Mesothelial cell of epicardium (in vitro differentiated cells): ENCODE data around the gene FFAR2. TPM values are rescaled to one million over a fixed set of nuclear protein-coding genes. Genes with fewer than 3 reads are reported as not detected.
"Not testable (repeated sequence)": the region's sequence is repeated elsewhere in the genome, so short reads cannot be mapped to it uniquely, and the experiment has no call there.

Experiments used
- DNase-seq, 2 experiments: peaks; one replicate each; pipeline ENCODE4 v3.0.0; 2021; ENCODE audit warnings: low spot score in 2 of 2; ENCODE audit not compliant: unreplicated experiment in 2 of 2
- H3K27ac Mint-ChIP-seq: 2 replicates; pipeline ENCODE4 v1.8.0; 2021; ENCODE audit warnings: mixed read lengths
- H3K27me3 Mint-ChIP-seq: 2 replicates; pipeline ENCODE4 v1.8.0; 2021; ENCODE audit warnings: low read depth, mixed read lengths
- H3K36me3 Mint-ChIP-seq: 2 replicates; pipeline ENCODE4 v1.8.0; 2021; ENCODE audit warnings: mixed read lengths
- H3K4me1 Mint-ChIP-seq: 2 replicates; pipeline ENCODE4 v1.8.0; 2021; ENCODE audit warnings: mixed read lengths
- H3K4me3 Mint-ChIP-seq: 2 replicates; pipeline ENCODE4 v1.8.0; 2021; ENCODE audit warnings: mild to moderate bottlenecking, moderate library complexity, mixed read lengths
- H3K9me3 Mint-ChIP-seq: 2 replicates; pipeline ENCODE4 v1.8.0; 2021; ENCODE audit warnings: mixed read lengths
- CTCF ChIP-seq: fragments of 200-600 bp; sonication (generic); IDR thresholded peaks from one replicate; pipeline ENCODE4 v1.5.0; 2021; ENCODE audit warnings: antibody characterized with exemption; ENCODE audit not compliant: unreplicated experiment
- total RNA-seq: library from RNA; stranded (reverse); gene quantifications from 3 replicates; pipeline ENCODE4 v1.2.1, GENCODE V29; 2021

FFAR2 gene
- total RNA-seq, 1 donor from 2014 or later, result not detected

DNA sequence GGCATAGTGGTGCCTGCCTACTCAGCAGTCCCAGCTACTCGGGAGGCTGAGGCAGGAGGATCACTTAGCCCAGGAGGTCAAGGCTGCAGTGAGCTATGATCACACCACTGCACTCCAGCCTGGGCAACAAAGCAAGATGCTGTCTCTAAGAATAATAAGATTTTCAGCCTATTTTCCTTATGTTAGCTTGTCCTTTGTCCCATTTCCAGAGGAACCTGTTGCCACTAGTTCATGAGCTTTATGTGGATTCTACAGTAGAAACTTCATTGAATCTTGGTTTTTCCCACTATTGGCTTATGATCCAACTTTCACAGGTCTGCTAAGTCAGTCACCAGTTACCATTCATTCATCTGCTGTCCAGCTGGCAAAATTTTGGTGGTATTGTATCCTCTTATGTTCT, 18.2 kb downstream of the FFAR2 start:
- no peak for DNase-seq
- Mint-ChIP-seq H3K4me1 (peaks cover 8% of the 10 kb centered on the region), H3K36me3 (no peaks in the 10 kb centered on the region), H3K27me3 (peaks cover 4% of the 10 kb centered on the region), H3K9me3 (no peaks in the 10 kb centered on the region), H3K27ac (no peak overlapping the region), H3K4me3 (no peak overlapping the region)
- no peak for TF ChIP-seq CTCF

DNA sequence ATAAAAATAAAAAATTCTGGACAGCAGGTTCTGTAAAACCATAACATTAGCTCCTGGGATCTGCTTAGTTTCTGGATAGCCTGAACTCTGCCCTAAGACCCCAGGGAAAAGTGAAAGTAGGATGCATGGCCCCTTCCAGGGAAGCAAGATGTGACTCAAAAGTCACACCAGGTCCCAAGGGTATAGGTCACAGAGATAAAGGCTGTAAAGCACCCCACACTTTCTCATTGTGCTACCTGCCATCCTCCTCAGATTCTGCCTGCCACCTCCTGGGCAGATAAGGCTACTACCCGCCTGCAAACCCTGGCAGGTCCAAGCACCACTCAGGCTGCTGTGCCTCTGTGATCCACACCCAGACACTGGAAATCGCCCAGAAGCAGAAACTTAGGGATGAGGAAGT, 20.6 kb downstream of the FFAR2 start:
- Mint-ChIP-seq H3K4me1 (no peaks in the 10 kb centered on the region), H3K9me3 (no peaks in the 10 kb centered on the region), H3K27ac (no peak overlapping the region), H3K4me3 (no peak overlapping the region), H3K27me3 (peaks cover 4% of the 10 kb centered on the region), H3K36me3 (no peaks in the 10 kb centered on the region)
- peak; percentile 33 for TF ChIP-seq CTCF
- peak in 1 of 2 experiments; percentile 45 for DNase-seq

GRCh38 chr19:35470128-35470527, 22.1 kb downstream of the FFAR2 start:
- H3K27ac Mint-ChIP-seq, result no peak overlapping the region
- no peaks in the 10 kb centered on the region for H3K36me3 Mint-ChIP-seq
- H3K4me3 Mint-ChIP-seq, result no peak overlapping the region
- no peak for TF ChIP-seq CTCF
- no peaks in the 10 kb centered on the region for H3K27me3 Mint-ChIP-seq
- no peaks in the 10 kb centered on the region for H3K9me3 Mint-ChIP-seq
- H3K4me1 Mint-ChIP-seq, result no peaks in the 10 kb centered on the region
- no peak for DNase-seq

DNA sequence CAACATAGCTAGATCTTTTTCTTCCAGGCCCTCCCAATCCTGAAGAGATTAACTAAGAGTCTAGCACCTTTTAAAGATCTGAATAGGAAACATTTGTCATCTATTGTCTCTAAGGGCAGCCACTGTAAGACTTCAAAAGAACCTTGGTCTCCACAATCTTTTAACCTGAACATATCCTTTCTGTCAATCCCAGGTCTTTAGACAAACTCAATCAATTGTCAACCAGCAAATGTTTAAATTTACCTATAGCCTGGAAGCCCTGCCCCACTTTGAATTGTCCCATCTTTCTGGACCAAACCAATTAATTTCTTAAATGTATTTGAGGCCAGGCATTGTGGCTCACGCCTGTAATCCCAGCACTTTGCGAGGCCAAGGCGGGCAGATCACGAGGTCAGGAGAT, 23.0 kb downstream of the FFAR2 start:
- not testable (repeated sequence) for H3K4me1 Mint-ChIP-seq, DNase-seq, H3K36me3 Mint-ChIP-seq, H3K4me3 Mint-ChIP-seq, H3K27ac Mint-ChIP-seq, H3K9me3 Mint-ChIP-seq, H3K27me3 Mint-ChIP-seq

- H3K27ac Mint-ChIP-seq, result no peak overlapping the region
- no peak for DNase-seq
- H3K9me3 Mint-ChIP-seq, result no peaks in the 10 kb centered on the region
- H3K36me3 Mint-ChIP-seq, result no peaks in the 10 kb centered on the region
- no peaks in the 10 kb centered on the region for H3K4me1 Mint-ChIP-seq
- H3K4me3 Mint-ChIP-seq, result no peak overlapping the region
- no peak for TF ChIP-seq CTCF
- no peaks in the 10 kb centered on the region for H3K27me3 Mint-ChIP-seq
Observed at GRCh38 chr19:35471946-35472345, 23.9 kb downstream of the FFAR2 start.

GRCh38 chr19:35474104-35474503, 26.0 kb downstream of the FFAR2 start:
- H3K36me3 Mint-ChIP-seq, result no peaks in the 10 kb centered on the region
- DNase-seq, result no peak
- no peaks in the 10 kb centered on the region for H3K9me3 Mint-ChIP-seq
- no peak overlapping the region for H3K4me3 Mint-ChIP-seq
- H3K27ac Mint-ChIP-seq, result no peak overlapping the region
- TF ChIP-seq CTCF, result no peak
- H3K4me1 Mint-ChIP-seq, result no peaks in the 10 kb centered on the region
- no peaks in the 10 kb centered on the region for H3K27me3 Mint-ChIP-seq

- not testable (repeated sequence) for H3K36me3 Mint-ChIP-seq, DNase-seq, H3K9me3 Mint-ChIP-seq, H3K27ac Mint-ChIP-seq, H3K4me3 Mint-ChIP-seq, H3K4me1 Mint-ChIP-seq, H3K27me3 Mint-ChIP-seq
Observed at GRCh38 chr19:35474594-35474993, 26.5 kb downstream of the FFAR2 start.
